HCT116 (cell line): ENCODE measurements around the gene NOL4L. TPM values are rescaled to one million over a fixed set of nuclear protein-coding genes. Genes with fewer than 3 reads are reported as not detected.

ENCODE experiments used
- ATAC-seq: fragments of 200-7000 bp; cut with Tn5 transposase; 2 replicates; pipeline ENCODE4 v1.9.1; 2020; ENCODE audit warnings: mild to moderate bottlenecking, moderate library complexity
- Bru-seq: library from RNA; stranded (reverse); fragments of 400-500 nt; gene quantifications from one replicate; lab custom pipeline; 2021; lab: Mats Ljungman, UMichigan
- BruChase-seq, 2 experiments: library from RNA; stranded (reverse); fragments of 400-500 nt; gene quantifications; one replicate each; lab custom pipeline; 2021; lab: Mats Ljungman, UMichigan
- BruUV-seq: library from RNA; stranded (reverse); fragments of 400-500 nt; replicated peaks from 2 replicates; lab custom pipeline; 2021; lab: Mats Ljungman, UMichigan
- CTCF ChIA-PET: fragments of 300-600 bp; sonication (Branson Sonifier 250); formaldehyde crosslinking; loops from one replicate; lab custom pipeline; 2021; ENCODE audit warnings: antibody characterized with exemption; lab: Charles Lee
- POLR2A ChIA-PET: fragments of 300-600, 350-600 bp; sonication (Branson Sonifier 250); formaldehyde crosslinking; loops from one replicate; lab custom pipeline; 2021; ENCODE audit warnings: antibody characterized with exemption; lab: Charles Lee
- RAD21 ChIA-PET, 2 experiments: fragments of 300-600 bp; sonication (Branson Sonifier 250); formaldehyde crosslinking; loops; one replicate each; lab custom pipeline; 2023; ENCODE audit warnings: low total read pairs in 2 of 2; ENCODE audit not compliant: uncharacterized antibody in 2 of 2, unreplicated experiment in 2 of 2, low non-redundant PET in 1 of 2; lab: Charles Lee
- DNase-seq: peaks from one replicate; pipeline ENCODE4 v3.0.0-alpha.2; 2010; ENCODE audit warnings: low read depth, low spot score
- H2AFZ ChIP-seq: fragments of 200-600 bp; shearing (Covaris generic), sonication (generic); 2 replicates; pipeline ENCODE4 v1.6.1; 2017; ENCODE audit warnings: low read depth, mixed run types, mixed read lengths, antibody characterized with exemption, low read length; ENCODE audit not compliant: poor library complexity, severe bottlenecking
- H3K27ac ChIP-seq: 2 replicates; pipeline ENCODE4 v1.5.1; 2012; ENCODE audit warnings: low read depth, low read length
- H3K27me3 ChIP-seq: fragments of 200-600 bp; sonication (generic); 2 replicates; pipeline ENCODE4 v1.6.1; 2016; ENCODE audit warnings: mixed run types, low read length, mixed read lengths; ENCODE audit not compliant: insufficient read depth
- H3K36me3 ChIP-seq, 2 experiments: fragments of 200-500 bp in 1 of 2; fragments of 200-600 bp in 1 of 2; sonication (Bioruptor generic) in 1 of 2; sonication (generic) in 1 of 2; 2 replicates each; pipeline versions ENCODE4 v1.5.1 to v1.6.1; 2014 to 2016; ENCODE audit warnings: low read length in 2 of 2, inconsistent platforms in 1 of 2, mixed read lengths in 1 of 2, mixed run types in 1 of 2; ENCODE audit not compliant: insufficient read depth in 2 of 2, control insufficient read depth in 1 of 2
- H3K4me1 ChIP-seq, 2 experiments: fragments of 200-600 bp in 1 of 2; sonication (generic) in 1 of 2; 2 replicates each; pipeline versions ENCODE4 v1.5.1 to v1.6.1; 2012 to 2017; ENCODE audit warnings: low read length in 2 of 2, inconsistent platforms in 1 of 2, mild to moderate bottlenecking in 1 of 2, mixed read lengths in 1 of 2, mixed run types in 1 of 2, moderate library complexity in 1 of 2; ENCODE audit not compliant: insufficient read depth in 2 of 2, control insufficient read depth in 1 of 2
- H3K4me2 ChIP-seq: fragments of 200-600 bp; sonication (generic); 2 replicates; pipeline ENCODE4 v1.6.1; 2017; ENCODE audit warnings: mixed run types, low read length, mixed read lengths
- H3K4me3 ChIP-seq, 2 experiments: fragments of 200-600 bp in 1 of 2; sonication (generic) in 1 of 2; replicated peaks in 1 of 2; 2 replicates each; pipeline ENCODE4 v1.5.1; 2011 to 2016; ENCODE audit warnings: low read length in 2 of 2, control low read depth in 1 of 2, low read depth in 1 of 2, mild to moderate bottlenecking in 1 of 2, mixed read lengths in 1 of 2, mixed run types in 1 of 2
- H3K79me2 ChIP-seq: fragments of 200-600 bp; sonication (generic); 2 replicates; pipeline ENCODE4 v1.6.1; 2017; ENCODE audit warnings: mild to moderate bottlenecking, mixed run types, low read length, moderate library complexity, mixed read lengths; ENCODE audit not compliant: insufficient read depth
- H3K9ac ChIP-seq: fragments of 200-600 bp; sonication (generic); 2 replicates; pipeline ENCODE4 v1.6.1; 2016; ENCODE audit warnings: low read length, mixed read lengths
- H3K9me2 ChIP-seq: fragments of 200-600 bp; sonication (generic), shearing (Covaris generic); 2 replicates; pipeline ENCODE4 v1.6.1; 2017; ENCODE audit warnings: mixed run types, mild to moderate bottlenecking, moderate library complexity; ENCODE audit not compliant: insufficient read depth
- H3K9me3 ChIP-seq, 2 experiments: fragments of 200-500 bp in 1 of 2; fragments of 200-600 bp in 1 of 2; sonication (Bioruptor generic) in 1 of 2; sonication (generic) in 1 of 2; 2 replicates each; pipeline ENCODE4 v1.6.1; 2014 to 2017; ENCODE audit warnings: low read length in 2 of 2, mixed read lengths in 2 of 2, inconsistent platforms in 1 of 2, low read depth in 1 of 2, mild to moderate bottlenecking in 1 of 2, mixed run types in 1 of 2, moderate library complexity in 1 of 2; ENCODE audit not compliant: control insufficient read depth in 1 of 2, insufficient read depth in 1 of 2
- H4K20me1 ChIP-seq: fragments of 200-600 bp; sonication (generic), shearing (Covaris generic); 2 replicates; pipeline ENCODE4 v1.6.1; 2017; ENCODE audit warnings: mixed run types, mild to moderate bottlenecking, moderate library complexity; ENCODE audit not compliant: insufficient read depth
- ATF3 ChIP-seq: IDR thresholded peaks from 2 replicates; pipeline ENCODE4 v1.6.1; 2012
- CBX3 ChIP-seq: IDR thresholded peaks from 2 replicates; pipeline ENCODE4 v1.6.1; 2012; ENCODE audit warnings: low read depth
- CEBPB ChIP-seq: IDR thresholded peaks from 2 replicates; pipeline ENCODE4 v1.6.1; 2012; ENCODE audit warnings: low read depth
- CTCF ChIP-seq, 3 experiments: fragments of 200-600 bp in 1 of 3; sonication (generic) in 1 of 3; IDR thresholded peaks in 2 of 3; conservative IDR thresholded peaks in 1 of 3; 2 replicates each; pipeline ENCODE4 v1.5.1; 2012 to 2017; ENCODE audit warnings: low read depth in 2 of 3, low read length in 2 of 3, antibody characterized with exemption in 1 of 3, borderline replicate concordance in 1 of 3, control low read depth in 1 of 3, mild to moderate bottlenecking in 1 of 3, mixed read lengths in 1 of 3, mixed run types in 1 of 3, moderate library complexity in 1 of 3; ENCODE audit not compliant: insufficient read depth in 1 of 3
- EZH2phosphoT487 ChIP-seq: fragments of 200-600 bp; IDR thresholded peaks from 2 replicates; pipeline ENCODE4 v1.6.1; 2018; ENCODE audit warnings: antibody characterized with exemption, borderline replicate concordance
- FOSL1 ChIP-seq: IDR thresholded peaks from 2 replicates; pipeline ENCODE4 v1.6.1; 2012; ENCODE audit warnings: low read depth
- MAX ChIP-seq: IDR thresholded peaks from 2 replicates; pipeline ENCODE4 v1.6.1; 2012
- POLR2AphosphoS5 ChIP-seq: IDR thresholded peaks from 2 replicates; pipeline ENCODE4 v1.6.1; 2011; ENCODE audit warnings: mild to moderate bottlenecking, low read depth, low read length, moderate library complexity
- RAD21 ChIP-seq: IDR thresholded peaks from 2 replicates; pipeline ENCODE4 v1.6.1; 2012; ENCODE audit warnings: low read depth, mild to moderate bottlenecking
- REST ChIP-seq: IDR thresholded peaks from 2 replicates; pipeline ENCODE4 v1.6.1; 2012; ENCODE audit warnings: low read depth
- SIN3A ChIP-seq: IDR thresholded peaks from 2 replicates; pipeline ENCODE4 v1.6.1; 2012; ENCODE audit warnings: low read depth
- SP1 ChIP-seq: IDR thresholded peaks from 2 replicates; pipeline ENCODE4 v1.6.1; 2012; ENCODE audit warnings: low read depth
- SRF ChIP-seq: IDR thresholded peaks from 2 replicates; pipeline ENCODE4 v1.6.1; 2012; ENCODE audit warnings: low read depth
- TCF7L2 ChIP-seq: IDR thresholded peaks from 2 replicates; pipeline ENCODE4 v1.7.0; 2011; ENCODE audit warnings: borderline replicate concordance, inconsistent platforms; ENCODE audit not compliant: insufficient read depth, insufficient read length; ENCODE audit errors: extremely low read depth
- YY1 ChIP-seq: IDR thresholded peaks from 2 replicates; pipeline ENCODE4 v1.6.1; 2011; ENCODE audit warnings: low read length, low read depth, moderate library complexity, mild to moderate bottlenecking; ENCODE audit not compliant: insufficient replicate concordance; ENCODE audit errors: extremely low read depth
- ZFX ChIP-seq: fragments of 450-650 bp; IDR thresholded peaks from 2 replicates; pipeline ENCODE4 v1.6.1; 2017
- ZNF274 ChIP-seq: fragments of 200-500 bp; sonication (Bioruptor generic); IDR thresholded peaks from 2 replicates; pipeline ENCODE4 v1.6.1; 2014; ENCODE audit warnings: mild to moderate bottlenecking, low read depth, low read length, inconsistent platforms
- intact Hi-C: fragments of 100-400 bp; cut with micrococcal nuclease; formaldehyde crosslinking; loops from 2 replicates; pipeline ENCODE4 v1.10.0; 2022
- long read RNA-seq: library from polyadenylated mRNA; unstranded; transcript quantifications from one replicate; pipeline ENCODE4 v2.0.0, GENCODE V29; 2021; ENCODE audit not compliant: unreplicated experiment
- polyA plus RNA-seq: library from polyadenylated mRNA; unstranded; fragments of >200 nt; gene quantifications from 2 replicates; pipeline ENCODE4 v1.2.1, GENCODE V29; 2012; ENCODE audit warnings: missing spikeins
- total RNA-seq: library from RNA; stranded (reverse); gene quantifications from one replicate; pipeline ENCODE4 v1.2.1, GENCODE V29; 2021; ENCODE audit not compliant: unreplicated experiment

The NOL4L gene
- total RNA-seq = 5.9 TPM
- 3.8 and 5.6 TPM in 2 replicates for polyA plus RNA-seq
- Bru-seq, nascent RNA = percentile 49 among the genes with signal in this experiment
- BruChase-seq, experiment 1, labeled RNA remaining after a 6-hour chase = percentile 45 among the genes with signal in this experiment
- percentile 42 among the genes with signal in this experiment for BruChase-seq, experiment 2, labeled RNA remaining after a 2-hour chase
- long read RNA-seq, partial matches to known transcripts = 1 of 15 reads
- long read RNA-seq, other reads (novel, unspliced or antisense) = 14 of 15 reads

GRCh38 chr20:32585011-32585585 lies at the start of gene NOL4L:
Gene NOL4L, minus strand, starts transcription at chr20:32585333. Its CDS starts 443 bp downstream, at chr20:32584890.
- no peak for TF ChIP-seq POLR2AphosphoS5
- no peak for TF ChIP-seq ZNF274
- no peak for TF ChIP-seq CEBPB
- TF ChIP-seq EZH2phosphoT487 = no peak
- TF ChIP-seq FOSL1 = no peak
- TF ChIP-seq MAX = no peak
- no peak for TF ChIP-seq YY1
- TF ChIP-seq ZFX = no peak
- no peak for TF ChIP-seq CBX3
- TF ChIP-seq SRF = no peak
- TF ChIP-seq REST = no peak
- TF ChIP-seq RAD21 = no peak
- no peak for TF ChIP-seq TCF7L2
- no peak for TF ChIP-seq SIN3A
- TF ChIP-seq CTCF (IDR thresholded peaks at IDR 0.05 in 2 of 3, conservative IDR thresholded peaks at IDR 0.05 in 1 of 3; ENCODE audit: borderline replicate concordance in 1 of 3, insufficient read depth in 1 of 3, low read depth in 2 of 3, low read length in 2 of 3) = no peak
- no peak for TF ChIP-seq ATF3
- no peak for TF ChIP-seq SP1
- H3K9ac ChIP-seq = peak within 1 kb of the TSS; percentile 57
- DNase-seq (no peak), ATAC-seq (peak; percentile 48)
- intact Hi-C loops = no loop called here
- H3K27ac ChIP-seq = peak within 1 kb of the TSS; percentile 66; the same call in 1 of the 2 replicates
- ChIA-PET CTCF (no interaction called here), RAD21 (interaction anchor here in 1 of 2 experiments (0.7 kb wide), 1 partner anchor 38 kb away, joined by 3 read pairs; no protein-coding TSS in a partner anchor), POLR2A (no interaction called here)
- H3K9me2 ChIP-seq = no peaks in the 10 kb centered on the region
- no TSS peak for BruUV-seq
- no peaks in the 10 kb centered on the region for H4K20me1 ChIP-seq
- no peaks in the 10 kb centered on the region for H3K36me3 ChIP-seq
- H3K4me1 ChIP-seq = peaks cover 11 to 46% of the 10 kb centered on the region in 2 experiments
- peak within 1 kb of the TSS; percentile 90 for H3K4me2 ChIP-seq
- H3K27me3 ChIP-seq = no peaks in the 10 kb centered on the region
- no peak within 1 kb of the TSS for H2AFZ ChIP-seq
- H3K9me3 ChIP-seq = no peaks in the 10 kb centered on the region
- H3K79me2 ChIP-seq = no peaks in the 10 kb centered on the region
- H3K4me3 ChIP-seq = peak within 1 kb of the TSS; percentile 69 to 73
